Forelimb muscle (tissue), 1 donor: ENCODE measurements around the gene FKBP5. TPM values are rescaled to one million over a fixed set of nuclear protein-coding genes. Genes with fewer than 3 reads are reported as not detected.
"Not testable (repeated sequence)": the region's sequence is repeated elsewhere in the genome, so short reads cannot be mapped to it uniquely, and the experiment has no call there.

Experiments used
- DNase-seq: peaks from one replicate; pipeline ENCODE4 v3.0.0-alpha.2; 2013; ENCODE audit warnings: low read depth
- polyA plus RNA-seq: library from polyadenylated mRNA; unstranded; fragments of 120-200 nt; gene quantifications from one replicate; pipeline ENCODE4 v1.2.1, GENCODE V29; 2013; ENCODE audit not compliant: insufficient read length

The FKBP5 gene
- 16.9 TPM for polyA plus RNA-seq

- no peak for DNase-seq
Observed at GRCh38 chr6:35688605-35689322, at the start of gene FKBP5. FKBP5 (minus strand) TSS chr6:35688915; CDS start chr6:35642824, 46,091 bp downstream.

- peak; percentile 73 for DNase-seq
Observed at GRCh38 chr6:35737413-35738211, 48.9 kb upstream of the FKBP5 start.

GRCh38 chr6:35736982-35737412 lies 48.3 kb upstream of the FKBP5 start, which contains the start of gene ARMC12:
ARMC12 (plus strand) TSS chr6:35737032; CDS start chr6:35737109, 77 bp downstream.
- no peak for DNase-seq

- no peak for DNase-seq
Observed at GRCh38 chr6:35736253-35736894, 47.7 kb upstream of the FKBP5 start.

- no peak for DNase-seq
Observed at GRCh38 chr6:35735452-35735851, 46.7 kb upstream of the FKBP5 start.

- DNase-seq, result not testable (repeated sequence)
Observed at GRCh38 chr6:35734319-35734718, 45.6 kb upstream of the FKBP5 start.

- DNase-seq, result no peak
Observed at GRCh38 chr6:35733633-35734032, 44.9 kb upstream of the FKBP5 start.

GRCh38 chr6:35731736-35732532 lies 43.2 kb upstream of the FKBP5 start:
- peak; percentile 81 for DNase-seq

GRCh38 chr6:35731414-35731735 lies 42.7 kb upstream of the FKBP5 start:
- no peak for DNase-seq

GRCh38 chr6:35730745-35731413 lies 42.2 kb upstream of the FKBP5 start:
- DNase-seq, result no peak

- DNase-seq, result no peak
Observed at GRCh38 chr6:35729722-35730121, 41.0 kb upstream of the FKBP5 start.

GRCh38 chr6:35728683-35729678 lies 40.3 kb upstream of the FKBP5 start:
- no peak for DNase-seq

- peak; percentile 62 for DNase-seq
Observed at GRCh38 chr6:35727935-35728682, 39.4 kb upstream of the FKBP5 start.

GRCh38 chr6:35727231-35727934 lies 38.7 kb upstream of the FKBP5 start:
- no peak for DNase-seq

GRCh38 chr6:35725721-35726438 lies 37.2 kb upstream of the FKBP5 start:
- DNase-seq, result no peak

GRCh38 chr6:35725081-35725708 lies 36.5 kb upstream of the FKBP5 start:
- DNase-seq, result no peak

- DNase-seq, result no peak
Observed at GRCh38 chr6:35724471-35724870, 35.8 kb upstream of the FKBP5 start.
